H9 (cell line): ENCODE results near the gene YIPF5. TPM values are rescaled to one million over a fixed set of nuclear protein-coding genes. Genes with fewer than 3 reads are reported as not detected.

Experiments
- DNase-seq: peaks from one replicate; pipeline ENCODE4 v3.0.0-alpha.2; 2017
- H2AFZ ChIP-seq: one replicate; pipeline ENCODE4 v1.6.1; 2013; ENCODE audit warnings: mild to moderate bottlenecking, low read length, control low read depth, moderate library complexity
- H2AK5ac ChIP-seq: 2 replicates; pipeline ENCODE4 v1.6.1; 2013; ENCODE audit warnings: low read length, control low read depth, mixed read lengths; ENCODE audit not compliant: insufficient read length
- H2BK120ac ChIP-seq: one replicate; pipeline ENCODE4 v1.6.1; 2013; ENCODE audit warnings: low read depth, mild to moderate bottlenecking, low read length, control low read depth, inconsistent platforms; ENCODE audit not compliant: poor library complexity, severe bottlenecking
- H2BK12ac ChIP-seq: 2 replicates; pipeline ENCODE4 v1.6.1; 2013; ENCODE audit warnings: low read length, control low read depth, mixed read lengths, low read depth; ENCODE audit not compliant: insufficient read length
- H2BK15ac ChIP-seq: 2 replicates; pipeline ENCODE4 v1.6.1; 2013; ENCODE audit warnings: low read depth, low read length, control low read depth
- H2BK20ac ChIP-seq: one replicate; pipeline ENCODE4 v1.6.1; 2013; ENCODE audit warnings: low read depth, mild to moderate bottlenecking, low read length, control low read depth, inconsistent platforms; ENCODE audit not compliant: poor library complexity, severe bottlenecking
- H2BK5ac ChIP-seq: 2 replicates; pipeline ENCODE4 v1.6.1; 2013; ENCODE audit warnings: low read length, control low read depth, mixed read lengths; ENCODE audit not compliant: insufficient read length
- H3K14ac ChIP-seq: 2 replicates; pipeline ENCODE4 v1.6.1; 2013; ENCODE audit warnings: low read length, control low read depth; ENCODE audit not compliant: insufficient read depth
- H3K18ac ChIP-seq: 2 replicates; pipeline ENCODE4 v1.6.1; 2013; ENCODE audit warnings: low read depth, mild to moderate bottlenecking, mixed read lengths, low read length, control low read depth; ENCODE audit not compliant: insufficient read length
- H3K23ac ChIP-seq: 2 replicates; pipeline ENCODE4 v1.6.1; 2013; ENCODE audit warnings: low read length, control low read depth, mixed read lengths, low read depth; ENCODE audit not compliant: insufficient read length
- H3K23me2 ChIP-seq: 2 replicates; pipeline ENCODE4 v1.6.1; 2013; ENCODE audit warnings: low read depth, mild to moderate bottlenecking, mixed read lengths, low read length, control low read depth; ENCODE audit not compliant: insufficient read length, poor library complexity, severe bottlenecking
- H3K27ac ChIP-seq: 2 replicates; pipeline ENCODE4 v1.5.1; 2013; ENCODE audit warnings: low read length, control low read depth, mixed read lengths, low read depth; ENCODE audit not compliant: insufficient read length
- H3K27me3 ChIP-seq: 2 replicates; pipeline ENCODE4 v1.6.1; 2013; ENCODE audit warnings: low read length, control low read depth, inconsistent platforms; ENCODE audit not compliant: insufficient read depth
- H3K4ac ChIP-seq: 2 replicates; pipeline ENCODE4 v1.6.1; 2013; ENCODE audit warnings: low read depth, mild to moderate bottlenecking, control low read depth, inconsistent platforms, low read length, moderate library complexity
- H3K4me1 ChIP-seq: 2 replicates; pipeline ENCODE4 v1.6.1; 2013; ENCODE audit warnings: low read length, control low read depth, inconsistent platforms; ENCODE audit not compliant: insufficient read depth
- H3K4me2 ChIP-seq: 2 replicates; pipeline ENCODE4 v1.6.1; 2013; ENCODE audit warnings: low read length, control low read depth, mixed read lengths; ENCODE audit not compliant: insufficient read length, insufficient read depth
- H3K56ac ChIP-seq: 2 replicates; pipeline ENCODE4 v1.6.1; 2013; ENCODE audit warnings: low read depth, mild to moderate bottlenecking, mixed read lengths, low read length, control low read depth; ENCODE audit not compliant: insufficient read length
- H3K79me1 ChIP-seq: 2 replicates; pipeline ENCODE4 v1.6.1; 2013; ENCODE audit warnings: low read depth, mild to moderate bottlenecking, moderate library complexity, low read length, control low read depth, inconsistent platforms; ENCODE audit not compliant: insufficient read depth, poor library complexity, severe bottlenecking
- H3K79me2 ChIP-seq: 2 replicates; pipeline ENCODE4 v1.6.1; 2013; ENCODE audit warnings: low read length, control low read depth, inconsistent platforms; ENCODE audit not compliant: insufficient read depth
- H3K9ac ChIP-seq: 2 replicates; pipeline ENCODE4 v1.6.1; 2013; ENCODE audit warnings: low read length, control low read depth, mixed read lengths; ENCODE audit not compliant: insufficient read length; ENCODE audit errors: extremely low read depth
- H3K9me3 ChIP-seq: one replicate; pipeline ENCODE4 v1.6.1; 2013; ENCODE audit warnings: low read depth, low read length, inconsistent platforms; ENCODE audit not compliant: control insufficient read depth
- H3T11ph ChIP-seq: one replicate; pipeline ENCODE4 v1.6.1; 2013; ENCODE audit warnings: mild to moderate bottlenecking, low read length, control low read depth, inconsistent platforms
- H4K20me1 ChIP-seq: one replicate; pipeline ENCODE4 v1.6.1; 2013; ENCODE audit not compliant: control insufficient read depth, insufficient read length, insufficient read depth
- H4K5ac ChIP-seq: 2 replicates; pipeline ENCODE4 v1.6.1; 2013; ENCODE audit warnings: low read depth, mild to moderate bottlenecking, mixed read lengths, low read length, control low read depth; ENCODE audit not compliant: insufficient read length
- H4K8ac ChIP-seq: replicated peaks from 2 replicates; pipeline ENCODE4 v1.6.1; 2013; ENCODE audit warnings: low read length, control low read depth, mixed read lengths, low read depth; ENCODE audit not compliant: insufficient read length
- H4K91ac ChIP-seq: 2 replicates; pipeline ENCODE4 v1.6.1; 2013; ENCODE audit warnings: low read depth, mild to moderate bottlenecking, moderate library complexity, mixed read lengths, low read length, control low read depth; ENCODE audit not compliant: insufficient read length
- H3K27ac Mint-ChIP-seq, 3 experiments: 2 replicates in 2 of 3; 3 replicates in 1 of 3; pipeline ENCODE4 v1.8.0; 2020 to 2021; ENCODE audit warnings: mixed read lengths in 3 of 3, mild to moderate bottlenecking in 1 of 3, moderate library complexity in 1 of 3
- H3K27me3 Mint-ChIP-seq: 2 replicates; pipeline ENCODE4 v1.8.0; 2021; ENCODE audit warnings: low read depth, mild to moderate bottlenecking, moderate library complexity, mixed read lengths
- H3K36me3 Mint-ChIP-seq, 3 experiments: 2 replicates in 2 of 3; 3 replicates in 1 of 3; pipeline ENCODE4 v1.8.0; 2020 to 2021; ENCODE audit warnings: low read depth in 3 of 3, mixed read lengths in 3 of 3; ENCODE audit not compliant: insufficient read depth in 1 of 3
- H3K4me1 Mint-ChIP-seq, 2 experiments: 2 replicates each; pipeline ENCODE4 v1.8.0; 2020; ENCODE audit warnings: mixed read lengths in 2 of 2
- H3K4me3 Mint-ChIP-seq, 2 experiments: 2 replicates in 1 of 2; 3 replicates in 1 of 2; pipeline ENCODE4 v1.8.0; 2020 to 2021; ENCODE audit warnings: mild to moderate bottlenecking in 2 of 2, mixed read lengths in 2 of 2, moderate library complexity in 1 of 2
- H3K9me3 Mint-ChIP-seq, 2 experiments: 2 replicates in 1 of 2; 3 replicates in 1 of 2; pipeline ENCODE4 v1.8.0; 2020; ENCODE audit warnings: mild to moderate bottlenecking in 2 of 2, mixed read lengths in 2 of 2, moderate library complexity in 1 of 2
- WGBS: extraction: QIAGEN DNeasy Blood & Tissue Kit; methylation state at CpG from one replicate; pipeline ENCODE4 v1.1.7; 2013; ENCODE audit warnings: missing lambda C conversion rate, low lambda C conversion rate, mixed read lengths; ENCODE audit not compliant: insufficient read length; ENCODE audit errors: extremely low coverage; 5-methylcytosine and 5-hydroxymethylcytosine counted together
- total RNA-seq: library from RNA; stranded (reverse); gene quantifications from 2 replicates; pipeline ENCODE4 v1.2.1, GENCODE V29; 2021
- TF ChIP-seq, protein P1 (sequence below): fragments of 200-600 bp; sonication (generic); conservative IDR thresholded peaks from 3 replicates; pipeline ENCODE4 v1.8.0; 2021; ENCODE audit warnings: antibody characterized with exemption, mild to moderate bottlenecking

The YIPF5 gene
- total RNA-seq, 1 experiment from 2014 or later, result 44.6 TPM

DNA sequence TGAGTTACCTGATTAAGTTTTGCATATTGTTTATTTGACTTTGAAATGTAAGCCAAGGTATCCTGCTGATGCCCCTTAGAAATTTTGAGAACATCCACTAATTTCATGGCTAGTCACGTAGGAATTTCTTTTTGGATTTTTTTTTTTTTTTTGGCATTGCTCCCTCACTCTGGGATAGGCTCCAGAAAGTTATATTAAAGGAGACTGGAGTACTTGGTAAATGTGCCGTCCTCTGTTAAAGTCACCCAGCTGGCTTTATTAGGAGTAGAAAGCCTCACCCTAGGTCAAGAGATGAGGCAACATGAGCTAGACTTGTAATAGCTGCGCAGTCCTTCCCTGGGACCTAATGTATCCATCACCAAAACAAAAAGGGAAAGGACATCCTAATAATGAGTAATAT is 3.3 kb upstream of the YIPF5 start:
- no peak overlapping the region for H3K27ac ChIP-seq
- no peak for DNase-seq
- no peaks in the 10 kb centered on the region for H3K9me3 Mint-ChIP-seq
- H2BK120ac ChIP-seq, result no peak overlapping the region
- H3K79me2 ChIP-seq, result no peaks in the 10 kb centered on the region; the same call in 1 of the 2 replicates
- TF ChIP-seq, protein P1, sequence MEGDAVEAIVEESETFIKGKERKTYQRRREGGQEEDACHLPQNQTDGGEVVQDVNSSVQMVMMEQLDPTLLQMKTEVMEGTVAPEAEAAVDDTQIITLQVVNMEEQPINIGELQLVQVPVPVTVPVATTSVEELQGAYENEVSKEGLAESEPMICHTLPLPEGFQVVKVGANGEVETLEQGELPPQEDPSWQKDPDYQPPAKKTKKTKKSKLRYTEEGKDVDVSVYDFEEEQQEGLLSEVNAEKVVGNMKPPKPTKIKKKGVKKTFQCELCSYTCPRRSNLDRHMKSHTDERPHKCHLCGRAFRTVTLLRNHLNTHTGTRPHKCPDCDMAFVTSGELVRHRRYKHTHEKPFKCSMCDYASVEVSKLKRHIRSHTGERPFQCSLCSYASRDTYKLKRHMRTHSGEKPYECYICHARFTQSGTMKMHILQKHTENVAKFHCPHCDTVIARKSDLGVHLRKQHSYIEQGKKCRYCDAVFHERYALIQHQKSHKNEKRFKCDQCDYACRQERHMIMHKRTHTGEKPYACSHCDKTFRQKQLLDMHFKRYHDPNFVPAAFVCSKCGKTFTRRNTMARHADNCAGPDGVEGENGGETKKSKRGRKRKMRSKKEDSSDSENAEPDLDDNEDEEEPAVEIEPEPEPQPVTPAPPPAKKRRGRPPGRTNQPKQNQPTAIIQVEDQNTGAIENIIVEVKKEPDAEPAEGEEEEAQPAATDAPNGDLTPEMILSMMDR, result no peak
- H2BK20ac ChIP-seq, result no peak overlapping the region
- H4K91ac ChIP-seq, result no peak overlapping the region
- no peak overlapping the region for H3K9ac ChIP-seq
- no peak overlapping the region for H2AK5ac ChIP-seq
- peaks cover 16 to 18% of the 10 kb centered on the region in 2 experiments for H3K4me1 Mint-ChIP-seq
- no peak overlapping the region for H4K5ac ChIP-seq
- H2BK5ac ChIP-seq, result no peak overlapping the region
- no peaks in the 10 kb centered on the region for H3K9me3 ChIP-seq
- H3K4me2 ChIP-seq, result no peak overlapping the region
- H3K23ac ChIP-seq, result no peak overlapping the region
- no peaks in the 10 kb centered on the region for H3K4me1 ChIP-seq
- peaks cover 4% of the 10 kb centered on the region for H3K23me2 ChIP-seq
- H3K27me3 Mint-ChIP-seq, result peaks cover 10% of the 10 kb centered on the region
- no CpG with 5 or more reads among the region's 3 CpGs for WGBS
- H3K18ac ChIP-seq, result no peak overlapping the region
- no peak overlapping the region for H3K4ac ChIP-seq
- peaks cover 4% of the 10 kb centered on the region for H3K79me1 ChIP-seq
- no peak overlapping the region for H3K56ac ChIP-seq
- no peak overlapping the region for H3K27ac Mint-ChIP-seq
- H4K20me1 ChIP-seq, result no peaks in the 10 kb centered on the region
- H4K8ac ChIP-seq, result no peak overlapping the region
- peaks cover 0 to 5% (median 3%) of the 10 kb centered on the region in 3 experiments; a peak in 5 of 7 replicates for H3K36me3 Mint-ChIP-seq
- H3K27me3 ChIP-seq, result no peaks in the 10 kb centered on the region
- no peak overlapping the region for H3T11ph ChIP-seq
- no peak overlapping the region for H3K4me3 Mint-ChIP-seq
- no peak overlapping the region for H3K14ac ChIP-seq
- no peak overlapping the region for H2AFZ ChIP-seq
- no peak overlapping the region for H2BK12ac ChIP-seq
- H2BK15ac ChIP-seq, result no peak overlapping the region
